RWPE2 (cell line): ENCODE results near the gene DENND5B.
A peak's percentile ranks its signal among the peaks of the same experiment; 100 is the strongest.

Experiments used
- ATAC-seq: fragments of 200-7000 bp; cut with Tn5 transposase; 3 replicates; pipeline ENCODE4 v1.9.1; 2021; ENCODE audit warnings: low read depth
- DNase-seq: peaks from one replicate; pipeline ENCODE4 v3.0.0-alpha.2; 2020; ENCODE audit warnings: low spot score
- H3K27ac ChIP-seq: fragments of 450-650 bp; 2 replicates; pipeline ENCODE4 v1.5.1; 2017; ENCODE audit warnings: mild to moderate bottlenecking; ENCODE audit not compliant: poor library complexity, severe bottlenecking
- H3K27me3 ChIP-seq: fragments of 250-450 bp; sonication (Bioruptor Pico); 2 replicates; pipeline ENCODE4 v1.5.1; 2021; ENCODE audit warnings: mild to moderate bottlenecking, moderate library complexity; ENCODE audit not compliant: insufficient read depth, poor library complexity, severe bottlenecking
- H3K36me3 ChIP-seq: fragments of 250-450 bp; sonication (Bioruptor Pico); 2 replicates; pipeline ENCODE4 v1.5.1; 2020; ENCODE audit warnings: low read depth, mild to moderate bottlenecking, moderate library complexity
- H3K4me1 ChIP-seq: fragments of 250-450 bp; sonication (Bioruptor Pico); 2 replicates; pipeline ENCODE4 v1.5.1; 2021; ENCODE audit warnings: mild to moderate bottlenecking, moderate library complexity; ENCODE audit not compliant: insufficient read depth, poor library complexity, severe bottlenecking
- H3K4me3 ChIP-seq: fragments of 250-450 bp; sonication (Bioruptor Pico); 2 replicates; pipeline ENCODE4 v1.5.1; 2021; ENCODE audit warnings: mild to moderate bottlenecking, moderate library complexity; ENCODE audit not compliant: severe bottlenecking
- H3K9me3 ChIP-seq: fragments of 250-450 bp; sonication (Bioruptor Pico); 2 replicates; pipeline ENCODE4 v1.5.1; 2021; ENCODE audit warnings: mild to moderate bottlenecking, moderate library complexity; ENCODE audit not compliant: severe bottlenecking
- TF ChIP-seq, protein P1 (sequence below): fragments of 450-650 bp; IDR thresholded peaks from one replicate; pipeline ENCODE4 v1.5.1; 2017; ENCODE audit warnings: mild to moderate bottlenecking, moderate library complexity; ENCODE audit not compliant: poor library complexity, severe bottlenecking

The DENND5B gene

GRCh38 chr12:31491241-31491794 is 99.6 kb downstream of the DENND5B start:
- Histone ChIP-seq H3K4me3 (no peak overlapping the region), H3K27ac (peak overlapping the region; percentile 95)
- DNase-seq: no peak

DNA sequence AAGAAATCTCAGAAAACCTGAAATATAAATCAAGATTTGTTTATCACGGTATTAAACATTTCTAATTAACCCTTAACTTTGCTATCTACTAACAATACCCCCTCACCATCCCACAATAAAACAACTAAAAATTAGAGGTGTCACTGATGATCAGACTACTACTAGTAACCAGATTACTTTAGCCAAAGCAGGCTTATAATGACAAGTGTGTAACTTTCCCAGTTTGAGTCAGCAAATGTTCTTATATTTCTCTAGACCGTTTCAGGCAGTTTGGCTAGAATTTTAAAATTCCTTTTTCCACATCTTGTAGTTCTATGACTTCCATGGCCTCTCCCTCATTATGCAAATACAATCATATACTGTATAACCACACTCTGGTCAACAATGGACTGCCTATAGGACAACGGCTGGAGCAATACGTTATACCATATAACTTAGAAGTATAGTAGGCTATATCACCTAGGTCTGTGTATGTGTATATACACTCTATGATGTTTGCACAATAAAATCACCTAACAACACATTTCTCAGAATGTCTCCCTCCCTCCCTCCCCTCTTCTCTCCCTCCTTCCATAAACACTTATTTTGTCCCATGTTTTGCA is 102.1 kb downstream of the DENND5B start:
- Histone ChIP-seq H3K36me3 (no peaks in the 10 kb centered on the region; the same call in 1 of the 2 replicates), H3K4me3 (no peak overlapping the region), H3K4me1 (peaks cover 24% of the 10 kb centered on the region), H3K27ac (no peak overlapping the region), H3K27me3 (no peaks in the 10 kb centered on the region), H3K9me3 (no peaks in the 10 kb centered on the region)
- DNase-seq (no peak), ATAC-seq (no peak)
- TF ChIP-seq, protein P1, sequence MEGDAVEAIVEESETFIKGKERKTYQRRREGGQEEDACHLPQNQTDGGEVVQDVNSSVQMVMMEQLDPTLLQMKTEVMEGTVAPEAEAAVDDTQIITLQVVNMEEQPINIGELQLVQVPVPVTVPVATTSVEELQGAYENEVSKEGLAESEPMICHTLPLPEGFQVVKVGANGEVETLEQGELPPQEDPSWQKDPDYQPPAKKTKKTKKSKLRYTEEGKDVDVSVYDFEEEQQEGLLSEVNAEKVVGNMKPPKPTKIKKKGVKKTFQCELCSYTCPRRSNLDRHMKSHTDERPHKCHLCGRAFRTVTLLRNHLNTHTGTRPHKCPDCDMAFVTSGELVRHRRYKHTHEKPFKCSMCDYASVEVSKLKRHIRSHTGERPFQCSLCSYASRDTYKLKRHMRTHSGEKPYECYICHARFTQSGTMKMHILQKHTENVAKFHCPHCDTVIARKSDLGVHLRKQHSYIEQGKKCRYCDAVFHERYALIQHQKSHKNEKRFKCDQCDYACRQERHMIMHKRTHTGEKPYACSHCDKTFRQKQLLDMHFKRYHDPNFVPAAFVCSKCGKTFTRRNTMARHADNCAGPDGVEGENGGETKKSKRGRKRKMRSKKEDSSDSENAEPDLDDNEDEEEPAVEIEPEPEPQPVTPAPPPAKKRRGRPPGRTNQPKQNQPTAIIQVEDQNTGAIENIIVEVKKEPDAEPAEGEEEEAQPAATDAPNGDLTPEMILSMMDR: no peak

More at GRCh38 chr12:31491241-31491794, 99.6 kb downstream of the DENND5B start:
- H3K9me3 ChIP-seq: no peaks in the 10 kb centered on the region
- TF ChIP-seq, protein P1: no peak
- peak; percentile 61; the same call in 2 of the 3 replicates for ATAC-seq
- no peaks in the 10 kb centered on the region for H3K27me3 ChIP-seq
- H3K36me3 ChIP-seq: peaks cover 3% of the 10 kb centered on the region; the same call in 1 of the 2 replicates
- peaks cover 29% of the 10 kb centered on the region for H3K4me1 ChIP-seq

DNA sequence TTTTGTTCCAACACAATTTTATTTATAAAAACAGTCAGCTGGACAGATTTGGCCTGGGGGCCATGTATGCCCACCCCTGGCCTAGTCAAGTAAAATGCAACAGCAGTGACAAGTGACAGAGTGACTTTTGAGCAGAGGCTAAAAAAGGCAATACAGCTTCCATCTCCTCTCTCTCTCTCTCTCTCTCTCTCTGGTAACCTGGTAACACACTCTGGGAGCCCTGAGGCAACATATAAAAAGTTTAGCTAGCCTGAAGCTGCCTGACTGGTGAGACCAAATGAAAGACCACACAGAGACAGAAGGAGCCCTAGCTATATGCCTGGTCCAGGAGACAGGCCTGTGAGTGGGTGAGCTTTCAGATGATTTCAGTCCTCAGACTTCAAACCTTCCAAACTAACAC is 105.4 kb downstream of the DENND5B start:
- ATAC-seq: no peak
- H3K4me3 ChIP-seq: no peak overlapping the region
- no peak for DNase-seq
- H3K4me1 ChIP-seq: no peaks in the 10 kb centered on the region
- no peaks in the 10 kb centered on the region for H3K9me3 ChIP-seq
- no peaks in the 10 kb centered on the region for H3K27me3 ChIP-seq
- TF ChIP-seq, protein P1: no peak
- no peaks in the 10 kb centered on the region; the same call in 1 of the 2 replicates for H3K36me3 ChIP-seq
- H3K27ac ChIP-seq: no peak overlapping the region

DNA sequence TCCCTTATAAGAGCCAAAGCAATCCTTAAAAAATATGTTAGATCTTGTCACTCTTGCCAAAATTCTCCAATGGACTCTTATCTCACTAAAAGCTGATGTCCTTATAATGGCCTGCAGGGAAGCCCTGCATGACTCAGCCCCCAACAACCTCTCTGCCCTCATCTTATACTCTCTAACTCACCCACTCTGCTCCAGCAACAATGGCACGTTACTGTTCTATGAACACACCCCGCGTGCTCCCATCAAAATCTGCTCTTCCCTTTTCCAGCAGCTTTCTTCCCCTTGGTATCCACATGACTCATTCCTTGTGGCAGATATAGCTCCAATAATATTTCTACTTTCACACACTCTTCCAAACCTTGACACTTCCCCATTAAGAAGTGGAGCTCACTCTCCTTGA is 108.1 kb downstream of the DENND5B start:
- ATAC-seq (no peak), DNase-seq (no peak)
- no peaks in the 10 kb centered on the region for H3K4me1 ChIP-seq
- TF ChIP-seq, protein P1: no peak
- H3K9me3 ChIP-seq: no peaks in the 10 kb centered on the region
- H3K4me3 ChIP-seq: no peak overlapping the region
- H3K27me3 ChIP-seq: no peaks in the 10 kb centered on the region
- H3K27ac ChIP-seq: no peak overlapping the region
- H3K36me3 ChIP-seq: peaks cover 8% of the 10 kb centered on the region; the same call in 1 of the 2 replicates

DNA sequence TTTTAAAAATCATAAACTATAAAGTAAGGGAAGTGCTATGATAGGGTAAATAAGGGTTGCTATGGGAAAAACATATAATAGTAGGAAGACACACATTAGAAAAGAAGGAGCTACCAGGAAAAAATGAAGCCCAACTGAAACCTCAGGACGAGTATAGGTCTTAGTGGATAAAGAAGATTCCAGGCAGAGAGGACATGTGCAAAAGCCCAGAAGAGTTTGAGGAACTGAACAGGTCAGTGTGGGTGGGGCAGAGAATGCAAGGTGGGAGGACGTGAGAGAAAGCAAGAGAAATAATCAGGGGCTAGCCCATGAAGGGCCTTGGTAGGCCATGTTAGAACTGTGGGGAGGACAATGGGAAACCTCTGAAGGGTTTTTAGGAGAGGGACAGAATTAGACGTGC is 109.5 kb downstream of the DENND5B start:
- ATAC-seq: no peak
- no peak for DNase-seq
- TF ChIP-seq, protein P1: no peak
- Histone ChIP-seq H3K36me3 (peaks cover 8% of the 10 kb centered on the region; the same call in 1 of the 2 replicates), H3K27me3 (no peaks in the 10 kb centered on the region), H3K4me3 (no peak overlapping the region), H3K9me3 (no peaks in the 10 kb centered on the region), H3K4me1 (no peaks in the 10 kb centered on the region), H3K27ac (no peak overlapping the region)
